GM18858 (cell line): ENCODE data around the gene ARL6IP4.

ENCODE experiments used
- ATAC-seq: cut with Tn5 transposase; IDR thresholded peaks from one replicate; pipeline ENCODE4 v1.9.1; 2021; ENCODE audit not compliant: unreplicated experiment

ARL6IP4 gene

DNA sequence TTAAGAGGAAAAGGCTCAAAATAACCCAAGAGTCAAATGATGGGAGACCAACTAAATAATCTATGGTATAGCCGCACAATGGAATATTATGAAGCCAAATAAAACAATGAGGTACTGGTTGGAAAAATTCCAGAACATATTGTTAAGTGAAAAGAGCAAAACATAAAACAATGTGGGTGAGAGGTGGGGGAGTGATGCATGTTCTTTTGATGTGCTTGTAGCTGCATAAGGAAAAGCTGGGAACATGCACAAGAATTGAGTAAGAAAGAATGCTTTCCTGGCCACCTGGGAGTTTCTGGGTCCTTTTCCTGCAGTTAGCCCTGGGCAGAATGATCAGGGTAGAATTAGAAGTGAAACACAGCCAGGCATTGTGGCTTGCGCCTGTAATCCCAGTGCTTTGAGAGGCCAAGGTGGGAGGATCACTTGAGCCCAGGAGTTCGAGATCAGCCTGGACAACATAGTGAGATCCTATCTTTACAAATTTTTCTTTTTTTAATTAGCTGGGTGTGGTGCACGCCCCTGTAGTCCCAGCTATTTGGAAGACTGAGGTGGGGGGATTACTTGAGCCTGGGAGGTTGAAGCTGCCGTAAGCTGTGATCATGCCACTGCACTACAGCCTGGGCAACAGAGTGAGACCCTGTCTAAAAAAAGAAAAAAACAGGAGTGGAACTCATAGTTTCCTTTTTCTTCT, 22.1 kb upstream of the ARL6IP4 start:
- no peak for ATAC-seq

DNA sequence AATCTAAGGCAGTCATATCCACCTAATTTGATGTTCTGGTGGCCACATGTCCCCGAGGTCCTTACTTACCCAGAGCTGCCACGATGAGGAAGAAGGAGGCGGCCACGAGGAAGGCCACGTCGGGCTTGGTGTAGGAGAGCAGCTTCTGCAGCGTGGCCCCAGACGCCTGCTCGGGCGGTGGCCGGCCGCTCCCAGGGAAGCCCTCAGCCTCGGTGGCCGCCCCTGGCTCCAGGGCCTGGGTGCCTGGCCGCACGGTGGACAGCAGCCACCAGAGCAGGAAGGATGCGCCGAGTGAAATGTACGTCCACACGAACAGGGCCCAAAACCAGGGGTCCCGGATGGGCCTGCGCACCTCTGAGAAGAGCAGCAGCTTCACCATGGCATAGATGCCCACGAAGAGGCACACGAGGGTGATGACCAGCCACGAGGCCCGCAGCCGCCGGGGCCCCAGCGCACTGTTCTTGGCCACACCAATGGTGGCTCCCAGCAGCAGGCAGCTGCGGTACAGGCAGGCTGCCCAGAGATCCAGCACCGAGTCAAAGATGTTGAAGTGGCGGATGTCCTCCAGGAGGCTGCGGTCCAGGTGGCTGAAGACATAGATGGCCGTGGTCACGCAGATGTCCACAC, 20.8 kb upstream of the ARL6IP4 start:
- no peak for ATAC-seq

DNA sequence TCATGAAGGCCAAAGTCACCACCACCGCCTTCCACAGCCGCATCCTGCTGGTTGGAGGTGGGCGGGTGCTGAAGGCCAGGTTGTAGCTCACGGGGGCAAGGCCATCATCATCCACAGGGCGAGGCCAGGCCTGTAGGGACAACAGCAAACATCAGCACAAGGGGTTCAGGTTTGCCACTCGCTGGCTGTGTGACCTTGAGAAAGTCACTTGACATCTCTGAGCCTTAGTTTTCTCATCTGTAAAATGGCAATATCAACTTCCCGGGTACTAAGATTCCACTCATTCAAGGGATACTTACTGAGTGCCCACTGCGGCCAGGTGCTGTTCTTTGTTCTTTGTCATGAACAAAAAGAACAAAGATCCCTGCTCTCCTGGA, 20.3 kb upstream of the ARL6IP4 start:
- ATAC-seq: no peak

DNA sequence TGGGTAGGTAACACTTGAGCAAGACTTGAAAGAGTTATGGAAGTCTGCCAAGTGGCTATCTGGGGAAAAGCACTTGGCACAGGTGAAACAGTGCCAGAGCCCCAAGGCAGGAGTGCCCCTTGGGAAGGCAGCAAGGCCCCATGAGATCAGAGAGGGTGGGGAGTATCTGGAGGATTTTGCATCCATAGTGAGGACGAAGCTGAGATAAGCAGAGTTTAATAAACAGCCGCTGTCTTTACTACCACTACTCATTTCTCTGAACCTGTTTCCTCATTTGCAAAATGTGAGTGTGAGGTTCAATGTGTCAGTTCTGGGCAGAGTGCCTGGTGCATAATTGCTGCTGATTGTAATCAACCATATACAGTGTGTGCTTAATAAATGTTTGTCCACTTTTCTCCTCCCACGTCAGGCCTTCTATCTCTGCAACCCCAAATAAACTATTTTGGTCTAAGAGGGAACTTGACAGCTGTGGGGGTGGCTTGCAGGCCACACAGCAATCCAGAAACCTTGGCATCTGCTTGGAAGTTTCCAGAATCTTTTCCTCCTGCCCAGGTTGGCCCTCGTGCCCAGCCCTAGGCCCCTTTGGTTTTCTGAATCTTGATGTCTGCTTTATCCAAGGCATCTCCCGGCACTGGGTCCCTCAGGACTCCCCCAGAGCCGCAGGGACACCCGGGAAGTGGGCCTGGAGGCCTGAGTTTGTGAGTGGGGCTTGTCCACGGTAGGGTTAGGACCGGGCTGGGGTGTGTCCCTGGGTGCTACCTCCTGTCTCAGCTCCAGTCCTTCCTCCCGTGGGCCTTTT, 18.8 kb upstream of the ARL6IP4 start:
- ATAC-seq: no peak

DNA sequence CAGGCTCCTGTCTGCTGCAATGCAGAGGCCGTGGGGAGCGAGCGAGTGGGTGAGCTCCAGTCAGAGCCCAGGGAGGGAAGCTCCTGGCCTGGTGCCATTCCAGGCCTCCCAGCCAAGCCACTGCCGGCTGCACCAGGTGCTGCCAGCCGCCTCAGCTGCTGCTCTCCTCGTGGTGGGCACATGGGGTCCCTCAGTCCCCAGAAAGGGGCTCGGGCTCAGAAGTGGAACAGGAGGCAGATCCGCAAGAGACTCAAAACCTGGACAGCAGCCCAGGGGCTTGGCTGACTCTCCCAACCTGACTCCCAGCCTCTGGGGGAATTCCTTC, 16.6 kb upstream of the ARL6IP4 start:
- no peak for ATAC-seq

DNA sequence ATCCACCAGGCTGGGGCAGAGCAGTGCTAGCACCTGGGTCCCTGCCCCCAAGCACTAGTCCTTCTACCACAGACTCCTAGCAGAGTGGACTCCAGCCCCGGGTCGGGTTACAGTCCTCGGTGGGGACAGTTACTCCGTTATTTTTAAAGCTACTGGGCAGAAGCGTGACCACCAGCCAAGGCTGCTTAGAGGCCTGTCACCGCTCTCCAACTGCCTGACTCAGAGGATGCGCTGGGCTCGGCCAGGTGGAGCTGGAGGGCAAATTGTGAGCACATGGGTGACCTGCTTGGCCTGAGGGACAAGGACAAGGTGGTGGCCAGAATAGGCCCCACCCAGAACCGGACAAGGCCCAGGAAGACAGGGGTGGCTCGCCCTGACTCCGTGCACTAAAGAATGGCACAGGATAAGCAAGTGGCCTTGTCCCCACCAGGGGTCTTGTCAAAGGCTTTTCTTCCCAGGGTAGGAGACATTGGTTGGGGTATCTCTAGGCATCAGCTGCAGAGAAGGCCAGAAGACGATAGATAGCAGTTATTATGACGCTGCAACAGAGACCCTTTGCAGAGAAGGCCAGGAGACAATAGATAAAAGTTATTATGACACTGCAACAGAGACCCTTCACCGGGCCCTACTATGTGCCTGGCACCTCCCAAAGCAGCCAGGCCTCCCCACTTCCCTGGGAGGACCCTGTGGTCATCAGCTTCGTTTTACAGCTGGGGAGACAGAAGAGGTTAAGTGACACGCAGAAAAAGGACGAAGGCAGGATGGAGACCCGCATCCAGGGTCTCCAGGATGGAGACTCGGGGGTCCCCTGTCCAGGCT, 15.8 kb upstream of the ARL6IP4 start:
- no peak for ATAC-seq

DNA sequence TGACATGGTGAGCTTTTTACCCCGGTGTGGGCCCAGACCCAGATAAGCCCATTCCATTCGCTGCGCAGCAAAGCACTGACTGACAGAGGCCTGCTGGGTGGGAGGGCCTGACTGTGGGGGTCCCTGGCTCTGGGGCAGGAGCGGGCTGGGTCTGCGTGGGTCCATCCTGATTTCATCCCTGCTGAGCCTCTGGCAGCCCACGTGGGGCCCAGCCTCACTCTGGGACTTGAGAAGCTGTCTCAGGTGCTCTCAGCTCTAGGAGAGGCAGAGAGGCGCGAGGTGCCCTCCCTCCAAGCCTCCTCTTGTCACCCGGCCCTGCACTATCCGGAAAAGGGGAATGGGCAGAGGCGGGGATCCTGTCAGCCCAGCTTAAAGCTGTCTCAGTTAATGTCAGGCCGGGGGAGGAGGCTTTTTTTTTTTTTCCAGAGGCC, 15.1 kb upstream of the ARL6IP4 start:
- ATAC-seq: no peak

DNA sequence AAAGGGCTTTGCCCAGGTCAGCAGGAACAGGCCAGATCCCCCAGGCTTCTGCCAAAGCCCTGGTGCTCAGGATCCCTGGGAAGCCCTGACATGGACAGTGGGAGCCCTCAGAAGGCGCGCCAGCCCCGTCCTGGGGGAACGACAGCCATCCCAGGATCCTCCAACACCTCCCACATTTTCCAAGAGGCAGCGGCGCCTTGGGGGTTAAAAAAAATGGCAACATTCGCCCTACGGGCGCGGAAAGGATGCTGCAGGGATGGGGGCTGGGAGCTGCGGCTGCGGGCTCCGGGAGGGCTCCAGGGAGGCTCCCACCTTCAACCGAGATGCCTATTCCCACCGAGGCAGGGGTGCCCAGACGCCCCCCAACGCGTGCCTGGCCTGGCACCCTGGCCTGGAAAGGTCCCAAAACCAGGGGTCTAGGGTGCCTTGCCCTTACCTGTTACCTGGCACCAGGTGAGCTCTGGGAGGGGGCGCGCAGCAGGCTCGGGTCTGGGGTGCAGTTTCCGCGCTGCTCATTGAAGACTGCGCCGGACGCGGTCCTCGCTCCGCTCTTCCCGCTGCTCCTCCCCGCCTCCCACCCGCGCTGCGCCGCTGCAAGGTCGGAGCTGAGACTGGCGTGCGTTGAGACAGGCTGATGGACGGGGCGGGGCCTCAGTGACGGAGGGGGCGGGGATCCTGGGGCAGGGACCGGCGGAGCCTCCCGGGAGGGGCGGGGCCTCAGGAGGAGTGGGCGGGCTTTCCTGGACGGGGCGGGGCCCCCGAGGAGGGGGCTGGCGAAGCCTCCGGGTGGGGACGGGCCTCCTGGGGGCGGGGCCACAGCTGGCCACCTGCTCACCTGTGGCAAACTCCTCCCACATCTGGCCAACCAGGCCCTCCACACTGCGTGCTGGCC, 14.4 kb upstream of the ARL6IP4 start, which contains the start of gene ABCB9:
Gene ABCB9, minus strand, starts transcription at position 613 of the 892 bp plus-strand sequence. CDS start 6,228 bp downstream, outside the sequence.
- no peak for ATAC-seq

DNA sequence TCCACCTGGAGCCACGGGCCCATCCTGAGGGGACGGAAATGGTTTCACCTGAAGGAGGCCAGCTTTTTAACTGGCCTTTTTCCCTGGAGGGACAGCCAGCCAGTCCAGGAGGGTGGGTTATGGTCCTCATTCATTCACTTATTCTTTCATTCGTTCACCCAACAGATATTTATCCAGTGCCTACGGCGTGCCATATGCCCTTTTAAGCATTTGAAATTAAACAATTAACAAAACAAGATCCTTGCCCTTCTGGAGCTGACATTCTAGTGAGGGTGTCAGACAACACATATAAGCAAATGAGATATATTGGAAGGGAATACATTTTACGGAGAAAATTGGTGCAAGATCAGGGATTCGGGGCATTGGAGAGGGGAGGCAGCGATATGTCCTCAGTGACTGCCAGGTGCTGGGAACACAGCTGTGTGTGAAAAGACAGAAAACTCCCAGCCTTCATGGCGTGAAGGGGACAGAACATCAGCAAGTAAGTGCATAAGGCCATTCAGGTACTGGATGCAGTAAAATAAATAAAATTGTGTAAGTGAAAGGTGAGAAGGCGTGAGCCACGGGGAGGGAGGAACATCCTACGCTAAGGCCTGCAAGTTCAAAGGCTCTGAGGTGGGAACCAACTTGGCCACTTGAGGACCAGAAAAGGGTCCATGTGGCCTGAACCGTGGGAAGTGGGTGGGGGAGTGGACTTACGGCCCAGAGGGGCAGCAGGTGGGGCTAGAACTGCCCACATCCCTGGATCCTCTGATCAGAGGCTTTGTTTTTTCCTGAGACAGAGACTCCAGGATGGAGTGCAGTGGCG, 13.5 kb upstream of the ARL6IP4 start:
- ATAC-seq: no peak

DNA sequence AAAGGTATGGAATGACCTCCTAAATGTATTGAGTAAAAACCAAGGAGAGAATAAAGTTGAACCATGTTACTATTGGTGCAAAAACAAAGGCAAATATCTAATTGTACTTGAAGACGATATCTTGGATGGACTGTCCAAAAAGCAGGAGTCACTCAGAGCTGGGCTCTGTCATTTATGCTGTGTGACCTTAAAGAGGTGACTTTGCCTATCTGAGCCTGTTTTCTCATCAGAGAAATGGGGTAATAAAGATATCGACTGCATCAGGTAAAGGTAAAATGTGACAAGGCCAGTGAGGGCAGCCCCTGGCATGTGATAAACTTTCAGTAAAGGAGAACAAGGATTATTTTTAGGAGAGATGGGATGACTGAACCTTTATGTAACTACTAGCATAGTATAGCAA, 12.4 kb upstream of the ARL6IP4 start:
- no peak for ATAC-seq

DNA sequence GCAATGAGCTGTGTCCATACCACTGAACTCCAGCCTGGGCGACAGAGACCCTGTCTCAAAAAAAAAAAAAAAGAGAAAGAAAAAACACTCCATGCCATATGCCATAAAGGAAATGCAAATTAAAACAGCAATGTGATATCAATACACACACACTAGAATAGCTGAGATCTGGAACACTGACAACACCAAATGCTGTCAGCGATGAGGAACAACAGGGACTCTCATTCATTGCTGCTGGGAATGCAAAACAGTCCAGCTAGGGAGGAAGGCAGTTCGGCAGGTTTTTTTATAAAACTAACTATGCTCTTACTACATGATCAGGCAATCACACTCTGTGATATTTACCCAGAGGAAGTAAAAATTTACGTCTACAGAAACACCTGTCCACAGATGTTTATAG, 10.8 kb upstream of the ARL6IP4 start:
- ATAC-seq: no peak

DNA sequence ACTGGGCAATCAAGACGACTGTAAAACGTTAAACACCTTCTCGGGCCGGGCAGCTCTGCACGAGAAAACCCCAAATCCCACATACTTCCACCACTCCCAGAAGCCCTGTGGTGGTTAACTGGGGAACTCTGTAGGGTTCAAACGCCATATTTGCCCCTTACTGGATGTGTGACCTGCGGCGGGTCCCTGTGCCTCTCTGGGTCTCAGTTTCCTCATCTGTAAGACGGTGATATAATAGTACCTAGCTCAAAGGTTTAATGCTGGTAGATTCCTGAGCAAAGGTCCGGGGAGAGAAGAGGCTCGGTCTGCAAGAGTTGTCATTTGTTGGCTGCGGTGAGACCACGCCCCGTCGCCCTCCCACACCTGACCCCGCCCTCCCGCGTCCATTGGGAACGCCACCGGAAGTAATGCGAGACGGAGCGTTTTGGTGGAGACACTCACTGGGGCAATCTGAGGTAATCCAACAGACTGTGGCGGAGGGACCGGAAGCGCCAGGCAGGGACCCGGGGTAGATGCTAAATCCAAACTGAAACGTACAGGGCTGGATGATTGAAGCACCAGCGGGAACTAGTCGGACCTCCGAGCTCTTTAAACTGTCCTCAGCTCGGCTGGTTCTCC, 6.1 kb upstream of the ARL6IP4 start:
- peak; percentile 49 for ATAC-seq

DNA sequence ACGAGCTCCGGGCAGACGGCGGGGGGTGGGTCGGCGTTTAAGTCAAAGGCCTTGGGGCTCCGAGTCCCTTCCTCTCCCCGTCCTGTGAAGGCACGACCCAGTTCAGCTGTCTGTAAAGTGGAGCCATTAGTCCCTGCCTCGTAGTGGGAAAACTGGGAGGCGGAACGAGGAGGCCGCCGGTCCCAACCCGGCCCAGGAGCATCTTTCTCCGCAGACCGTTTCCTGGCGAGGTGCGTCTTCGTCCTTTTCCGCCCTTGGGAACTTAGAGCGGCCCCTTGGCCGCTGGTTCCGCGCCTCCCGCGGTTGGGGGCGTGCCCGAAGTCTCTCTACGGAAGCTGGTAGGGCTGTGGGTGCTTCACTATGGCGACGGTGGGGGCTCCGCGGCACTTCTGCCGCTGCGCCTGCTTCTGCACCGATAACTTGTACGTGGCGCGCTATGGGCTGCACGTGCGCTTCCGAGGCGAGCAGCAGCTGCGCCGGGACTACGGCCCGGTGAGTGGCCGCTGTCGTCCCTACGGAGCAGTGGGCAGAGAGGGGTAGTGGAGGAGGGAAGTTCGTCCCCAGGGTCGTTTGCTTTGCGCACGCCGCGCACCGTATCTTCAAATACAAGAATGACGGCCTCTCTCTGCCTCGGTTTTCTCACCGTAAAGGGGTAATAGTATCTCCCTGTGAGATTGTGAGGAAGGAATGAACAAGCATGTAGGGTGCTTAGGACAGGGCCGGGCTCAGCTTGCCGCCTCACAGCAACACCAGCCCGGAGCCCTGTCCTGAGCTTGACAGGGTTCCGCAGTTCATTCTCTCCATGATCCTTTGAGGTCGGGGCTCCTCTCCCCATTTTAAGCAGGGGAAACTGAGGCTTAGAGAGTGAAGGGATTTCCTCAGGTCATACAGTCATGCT, 5.3 kb upstream of the ARL6IP4 start, which contains the start of gene OGFOD2:
Gene OGFOD2, plus strand, starts transcription at position 353 of the 898 bp plus-strand sequence. Its CDS starts 8 bp downstream, at position 361.
- ATAC-seq: peak; percentile 58

DNA sequence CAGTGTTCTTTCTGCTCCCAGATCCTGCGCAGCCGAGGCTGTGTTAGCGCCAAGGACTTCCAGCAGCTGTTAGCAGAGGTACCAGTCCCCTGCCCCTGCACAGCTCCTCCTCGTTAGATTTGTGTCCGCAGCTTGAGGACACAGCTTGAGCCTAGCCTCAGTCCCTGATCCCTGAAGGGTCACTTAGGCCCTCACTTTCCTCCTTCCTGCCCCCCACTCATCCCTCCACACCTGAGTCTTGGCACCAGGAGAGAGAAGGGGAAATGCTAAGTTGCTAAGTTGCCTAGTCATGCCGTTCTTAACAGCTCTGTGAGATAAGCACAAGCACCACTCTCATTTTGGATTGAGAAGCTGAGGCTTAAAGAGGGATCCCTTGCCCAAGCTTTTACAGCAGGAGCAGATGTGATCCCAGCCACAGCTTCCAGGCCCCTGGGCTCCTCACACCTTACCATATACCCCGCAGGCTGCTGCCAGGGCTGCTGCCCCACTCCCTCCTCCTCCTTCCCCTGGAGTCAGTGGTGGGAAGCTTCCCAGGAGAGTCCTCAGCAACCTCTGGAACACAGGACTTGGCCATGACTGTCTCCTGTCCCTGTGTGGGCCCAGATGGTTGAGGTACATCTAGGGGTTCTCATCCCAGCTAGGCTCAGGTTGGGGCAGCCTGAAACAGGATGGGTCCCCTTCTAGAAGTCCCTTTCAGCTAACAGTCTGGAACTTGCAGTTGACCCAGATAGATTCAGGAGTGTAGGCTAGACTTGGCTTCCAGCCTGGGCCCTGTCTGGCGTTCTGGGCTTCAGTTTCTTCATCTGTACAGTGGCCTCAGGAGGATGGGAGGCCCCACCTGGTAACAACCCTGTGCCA, 4.5 kb upstream of the ARL6IP4 start:
- ATAC-seq: no peak

DNA sequence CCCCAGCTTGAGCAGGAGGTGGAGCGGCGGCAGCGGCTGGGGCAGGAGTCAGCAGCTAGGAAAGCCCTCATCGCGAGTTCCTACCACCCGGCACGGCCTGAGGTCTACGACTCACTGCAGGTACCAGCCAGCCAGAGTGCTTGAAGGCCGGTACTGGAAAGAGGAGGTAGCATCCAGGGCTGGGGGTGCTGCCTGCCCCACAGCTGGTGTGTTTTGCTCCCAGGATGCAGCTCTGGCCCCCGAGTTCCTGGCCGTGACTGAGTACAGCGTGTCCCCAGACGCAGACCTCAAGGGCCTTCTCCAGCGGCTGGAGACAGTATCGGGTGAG, 3.9 kb upstream of the ARL6IP4 start:
- no peak for ATAC-seq

DNA sequence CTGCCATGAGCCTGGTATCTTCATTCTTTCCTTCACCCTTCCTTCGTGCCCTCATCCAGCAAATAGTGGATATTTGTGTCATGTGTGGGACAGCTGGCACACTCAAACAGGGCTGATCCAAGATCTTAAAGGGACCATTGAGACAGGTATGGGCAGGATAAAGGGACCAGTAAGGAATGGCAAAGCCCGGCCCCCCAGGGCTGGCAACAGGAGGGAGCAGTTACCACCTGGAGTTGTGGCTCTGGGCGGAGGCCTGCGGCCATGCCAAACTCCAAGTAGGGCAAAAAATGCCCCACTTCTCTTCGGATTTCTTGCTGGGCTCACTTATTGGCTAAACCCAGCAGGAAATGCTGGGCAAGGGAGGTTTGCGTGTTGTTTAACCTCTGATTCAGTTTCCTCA, 3.3 kb upstream of the ARL6IP4 start:
- no peak for ATAC-seq
